ENCODE results near the gene GUCY1A1.
"Not testable (repeated sequence)": the region's sequence is repeated elsewhere in the genome, so short reads cannot be mapped to it uniquely, and the experiment has no call there.

GUCY1A1 gene

DNA sequence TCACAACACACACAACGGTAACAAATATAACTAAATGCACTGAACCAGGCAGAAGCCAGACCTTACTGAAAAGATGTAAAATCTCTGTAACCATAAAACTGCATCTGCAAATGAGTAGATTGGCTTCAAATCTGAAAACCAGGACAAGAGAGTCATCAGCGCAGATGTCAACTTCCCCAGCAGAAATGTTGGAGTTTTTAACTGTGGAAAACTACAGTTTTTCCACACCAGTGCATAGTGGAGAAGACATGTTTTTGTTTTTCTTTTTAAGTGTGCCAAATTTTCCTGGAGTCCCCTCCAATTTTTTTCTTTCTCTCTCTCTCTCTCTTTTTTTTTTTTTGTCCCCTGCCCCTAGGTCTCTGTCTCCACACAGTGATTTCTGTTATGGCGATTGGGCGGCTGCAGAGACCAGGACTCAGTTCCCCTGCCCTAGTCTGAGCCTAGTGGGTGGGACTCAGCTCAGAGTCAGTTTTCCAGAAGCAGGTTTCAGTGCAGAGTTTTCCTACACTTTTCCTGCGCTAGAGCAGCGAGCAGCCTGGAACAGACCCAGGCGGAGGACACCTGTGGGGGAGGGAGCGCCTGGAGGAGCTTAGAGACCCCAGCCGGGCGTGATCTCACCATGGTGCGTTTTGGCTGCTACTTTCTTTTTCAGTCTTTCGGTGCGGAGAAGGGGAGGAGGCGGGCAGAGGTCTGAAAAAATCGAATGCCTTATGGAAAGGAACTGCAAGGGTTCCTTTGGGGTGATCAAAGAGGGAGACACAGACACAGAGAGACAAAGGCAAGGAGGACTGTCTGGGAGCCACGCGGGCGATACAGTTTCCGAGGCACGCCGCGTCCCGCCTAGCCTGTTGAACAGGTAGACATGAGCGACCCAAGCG lies at the start of gene GUCY1A1:
Gene GUCY1A1 (plus strand): TSS at position 505 of the 878 bp plus-strand sequence. CDS start 30,020 bp downstream, outside the sequence.
- DNase-seq (ENCODE audit: low read depth), result peak; percentile 2

DNA sequence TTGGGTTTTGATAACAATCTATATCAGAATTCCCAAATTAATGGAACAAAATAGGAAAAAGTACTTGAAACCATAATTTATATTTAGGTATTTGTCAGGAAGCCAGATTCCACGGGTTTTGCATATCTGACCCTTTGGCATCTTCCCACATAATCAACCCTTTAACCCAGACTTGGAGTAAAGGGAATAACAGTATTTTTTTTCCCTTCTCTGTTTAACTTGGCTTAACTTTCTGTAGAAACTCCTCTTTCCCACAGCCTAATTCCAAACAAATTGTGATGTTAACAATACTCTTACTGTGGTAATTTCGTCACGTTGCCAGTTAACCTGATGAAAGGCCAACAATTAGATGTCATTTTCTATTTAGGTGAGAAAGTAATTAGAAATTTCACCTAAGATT lies 49.4 kb upstream of the GUCY1A1 start:
- peak; percentile 64 for DNase-seq (ENCODE audit: low read depth)

GRCh38 chr4:155618183-155618838 lies 48.3 kb upstream of the GUCY1A1 start:
- DNase-seq (ENCODE audit: low read depth), result no peak

GRCh38 chr4:155620637-155621036 lies 46.0 kb upstream of the GUCY1A1 start:
- peak; percentile 11 for DNase-seq (ENCODE audit: low read depth)

DNA sequence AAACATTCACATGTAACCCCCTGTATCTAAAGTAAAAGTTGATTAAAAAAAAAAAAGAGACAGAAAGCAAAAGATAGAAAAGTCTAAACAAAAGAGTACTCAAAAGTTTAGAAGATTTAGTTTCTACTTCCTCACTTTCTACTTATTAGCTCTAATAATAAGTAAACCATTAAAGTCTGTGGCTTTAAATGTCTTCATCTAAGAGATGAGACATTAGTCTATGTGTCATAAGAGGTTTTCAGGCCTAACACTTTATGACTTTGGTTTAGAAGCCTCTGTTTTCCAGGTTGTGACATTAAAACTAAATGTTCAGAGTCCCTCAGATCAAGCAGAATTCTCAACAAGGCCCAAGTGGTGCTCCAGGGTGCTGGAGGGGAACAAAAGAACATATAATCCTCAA lies 42.2 kb upstream of the GUCY1A1 start:
- no peak for DNase-seq (ENCODE audit: low read depth)

GRCh38 chr4:155626561-155626960 lies 40.1 kb upstream of the GUCY1A1 start:
- no peak for DNase-seq (ENCODE audit: low read depth)

DNA sequence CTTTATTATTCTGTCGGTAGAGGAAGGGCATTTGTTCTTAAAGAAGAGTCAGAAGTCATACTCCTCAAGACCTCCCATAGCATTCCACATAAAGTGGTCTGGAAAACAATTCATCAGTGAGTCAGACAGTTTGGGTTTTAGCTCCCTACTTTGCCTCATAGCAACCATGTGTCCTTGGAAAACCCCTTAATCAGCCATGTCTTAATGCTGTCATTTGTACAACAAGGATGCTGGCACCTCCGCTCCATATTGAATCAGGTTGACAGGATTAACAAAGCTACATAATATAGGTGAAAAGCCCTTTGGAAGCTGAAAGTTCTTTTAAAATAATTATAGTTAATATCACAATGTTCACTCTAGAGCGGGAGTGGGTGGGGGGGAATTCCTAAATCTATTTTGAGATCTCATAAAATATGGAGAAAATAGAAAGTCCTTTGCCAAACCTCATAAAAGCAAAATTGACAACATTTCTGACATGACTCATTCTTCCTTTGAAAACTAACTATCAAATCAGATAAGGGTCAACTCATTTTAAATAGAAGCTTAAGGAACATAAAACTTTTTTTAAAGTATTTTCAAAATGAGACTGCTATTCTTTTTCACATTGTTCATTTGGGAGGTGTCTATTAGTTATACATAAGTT lies 37.3 kb upstream of the GUCY1A1 start:
- peak; percentile 89 for DNase-seq (ENCODE audit: low read depth)

GRCh38 chr4:155629956-155630355 lies 36.7 kb upstream of the GUCY1A1 start:
- peak; percentile 74 for DNase-seq (ENCODE audit: low read depth)

GRCh38 chr4:155632310-155632840 lies 34.3 kb upstream of the GUCY1A1 start:
- DNase-seq (ENCODE audit: low read depth), result no peak

- no peak for DNase-seq (ENCODE audit: low read depth)
These were observed 28.3 kb upstream of the GUCY1A1 start for GRCh38 chr4:155638195-155638965.

GRCh38 chr4:155639704-155640523 lies 26.7 kb upstream of the GUCY1A1 start:
- no peak for DNase-seq (ENCODE audit: low read depth)

GRCh38 chr4:155640751-155641150 lies 25.9 kb upstream of the GUCY1A1 start:
- DNase-seq (ENCODE audit: low read depth), result peak; percentile 18

DNA sequence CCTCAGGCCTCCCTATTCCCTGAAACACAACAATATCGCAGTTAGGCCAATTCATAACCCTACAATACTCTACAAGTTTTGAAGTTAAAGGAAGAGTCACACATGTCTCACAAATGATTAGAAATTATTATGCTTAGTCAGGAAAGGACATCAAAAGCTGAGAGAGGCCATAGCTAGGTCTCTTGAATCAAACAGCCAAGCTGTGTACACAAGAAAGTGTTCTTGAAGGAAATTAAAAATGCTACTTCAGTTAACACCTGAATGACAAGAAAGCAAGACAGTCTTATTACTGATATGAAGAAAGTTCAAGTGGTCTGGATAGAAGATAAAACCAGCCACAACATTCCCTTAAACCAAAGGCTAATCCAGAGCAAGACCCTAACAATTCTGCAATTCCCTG lies 23.6 kb upstream of the GUCY1A1 start:
- DNase-seq (ENCODE audit: low read depth), result no peak

DNA sequence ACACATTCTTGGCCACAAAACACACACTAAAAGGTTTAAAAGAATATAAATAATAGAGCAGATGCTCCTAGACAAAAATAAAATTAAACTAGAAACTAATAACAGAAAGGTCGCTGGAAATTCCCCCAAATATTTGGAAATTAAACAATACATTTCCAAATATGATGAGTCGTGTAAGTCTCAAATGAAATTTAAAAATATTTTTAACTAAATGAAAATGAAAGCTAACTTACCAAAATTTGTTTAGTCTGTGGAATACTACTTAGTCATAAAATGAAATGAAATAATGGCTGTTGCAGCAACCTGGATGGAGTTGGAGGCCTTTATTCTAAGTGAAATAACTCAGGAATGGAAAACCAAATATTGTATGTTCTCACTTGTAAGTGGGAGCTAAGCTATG lies 20.6 kb upstream of the GUCY1A1 start:
- DNase-seq (ENCODE audit: low read depth), result no peak

DNA sequence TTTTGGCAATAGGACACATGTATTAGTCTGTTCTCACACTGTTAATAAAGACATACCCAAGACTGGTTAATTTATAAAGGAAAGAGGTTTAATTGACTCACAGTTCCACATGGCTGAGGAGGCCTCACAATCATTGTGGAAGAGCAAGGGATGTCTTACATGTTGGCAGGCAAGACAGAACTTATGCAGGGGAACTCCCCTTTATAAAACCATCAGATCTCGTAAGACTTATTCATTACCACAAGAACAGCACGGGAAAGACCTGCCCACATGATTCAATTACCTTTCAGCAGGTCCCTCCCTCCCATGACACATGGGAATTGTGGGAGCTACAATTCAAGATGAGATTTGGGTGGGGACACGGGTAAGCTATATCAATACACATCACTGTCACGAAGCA lies 15.9 kb upstream of the GUCY1A1 start:
- DNase-seq (ENCODE audit: low read depth), result not testable (repeated sequence)

DNA sequence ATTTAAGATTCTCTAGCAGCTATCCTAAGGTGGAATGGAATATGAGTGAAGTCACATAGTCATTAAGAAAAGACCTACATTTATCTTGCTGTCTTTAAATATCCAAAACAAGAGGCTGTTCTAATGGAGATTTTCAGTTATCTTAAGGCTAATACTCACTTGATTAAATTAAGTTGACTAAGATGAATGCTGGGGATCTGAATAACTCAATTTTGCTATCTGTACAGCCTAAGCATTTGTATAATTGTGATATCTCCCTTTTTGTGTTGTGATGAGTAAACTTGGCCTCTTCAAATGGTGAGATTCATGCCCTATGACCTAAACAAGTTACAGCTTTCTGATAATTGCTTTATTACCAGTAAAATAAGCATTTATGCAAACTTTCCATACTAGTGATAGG lies 13.6 kb upstream of the GUCY1A1 start:
- no peak for DNase-seq (ENCODE audit: low read depth)

DNA sequence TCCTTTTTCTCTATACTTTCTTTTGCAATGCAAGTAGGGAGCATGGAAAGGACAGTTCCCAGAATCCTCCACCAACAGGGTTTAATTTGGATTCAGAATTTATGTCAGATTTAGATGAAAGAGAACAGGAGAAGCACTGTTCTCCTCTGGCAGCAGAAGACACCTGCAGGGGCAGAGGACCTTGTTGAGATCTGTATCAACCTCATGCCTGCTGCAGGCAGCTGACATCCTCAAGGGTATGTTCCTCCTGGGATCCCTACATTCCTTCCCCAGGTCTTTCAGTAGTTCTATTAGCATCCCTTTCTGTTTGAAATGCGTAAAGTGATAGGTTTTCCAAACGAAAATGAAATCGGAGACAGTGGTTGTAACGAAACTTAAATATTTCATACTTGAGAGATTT lies 10.6 kb upstream of the GUCY1A1 start:
- no peak for DNase-seq (ENCODE audit: low read depth)

GRCh38 chr4:155657169-155657568 lies 9.5 kb upstream of the GUCY1A1 start:
- peak; percentile 13 for DNase-seq (ENCODE audit: low read depth)

DNA sequence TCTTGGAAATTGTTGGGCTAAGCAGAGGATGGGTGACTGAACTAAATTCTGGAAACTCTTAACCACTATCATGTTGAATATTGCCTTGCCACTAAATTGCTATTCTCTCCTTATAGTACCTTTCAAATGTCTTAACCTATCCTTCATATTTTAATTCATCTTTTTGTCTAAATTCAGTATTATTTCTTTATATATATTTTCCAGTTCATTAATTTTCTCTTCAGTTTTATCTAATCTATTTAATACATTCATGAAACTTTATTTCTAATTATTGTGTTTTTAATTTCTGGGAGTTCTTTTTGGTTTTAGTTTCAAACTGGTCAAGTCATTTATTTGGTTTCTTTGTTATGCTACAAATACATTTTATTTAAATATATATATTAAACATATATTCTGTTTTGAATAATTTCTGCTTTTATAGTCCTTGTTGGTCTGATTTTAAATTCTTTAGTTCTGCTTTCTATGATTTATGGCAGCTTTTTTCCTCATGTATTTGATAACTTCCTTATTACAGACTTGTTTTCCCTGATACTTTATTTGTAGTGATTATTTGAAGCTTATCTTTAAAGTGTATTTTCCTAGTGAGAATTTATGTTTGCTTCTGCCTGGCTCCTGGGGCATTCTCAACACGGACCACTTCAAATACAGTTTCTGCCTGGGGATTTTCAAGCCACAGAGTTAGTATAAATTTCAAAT lies 8.5 kb upstream of the GUCY1A1 start:
- DNase-seq (ENCODE audit: low read depth), result no peak

GRCh38 chr4:155658681-155659064 lies 8.0 kb upstream of the GUCY1A1 start:
- no peak for DNase-seq (ENCODE audit: low read depth)

Data from EH (cell line).